ENCODE data around the gene NTS.

Gene NTS

GRCh38 chr12:85874031-85874461, at the start of gene NTS:
Gene NTS, plus strand, starts transcription at chr12:85874295. Its CDS starts 109 bp downstream, at chr12:85874404.
- DNase-seq (ENCODE audit: low spot score), result no peak

- no peak for DNase-seq (ENCODE audit: low spot score)
These were observed 48.3 kb upstream of the NTS start for GRCh38 chr12:85825746-85826145.

- DNase-seq (ENCODE audit: low spot score), result no peak
These were observed 45.5 kb upstream of the NTS start for GRCh38 chr12:85828576-85828975.

GRCh38 chr12:85829391-85829790, 44.7 kb upstream of the NTS start:
- DNase-seq (ENCODE audit: low spot score), result no peak

- DNase-seq (ENCODE audit: low spot score), result no peak
These were observed 42.6 kb upstream of the NTS start for GRCh38 chr12:85831327-85831990.

- no peak for DNase-seq (ENCODE audit: low spot score)
These were observed 40.5 kb upstream of the NTS start for GRCh38 chr12:85833579-85833978.

GRCh38 chr12:85834378-85834777, 39.7 kb upstream of the NTS start:
- DNase-seq (ENCODE audit: low spot score), result no peak

- DNase-seq (ENCODE audit: low spot score), result no peak
These were observed 38.5 kb upstream of the NTS start for GRCh38 chr12:85835426-85836196.

- no peak for DNase-seq (ENCODE audit: low spot score)
These were observed 37.7 kb upstream of the NTS start, which contains the start of gene RASSF9 for GRCh38 chr12:85836197-85837090. Gene RASSF9, minus strand, starts transcription at chr12:85836409. Its CDS starts 208 bp downstream, at chr12:85836201.

GRCh38 chr12:85843606-85844310, 30.3 kb upstream of the NTS start:
- no peak for DNase-seq (ENCODE audit: low spot score)

GRCh38 chr12:85849344-85849743, 24.8 kb upstream of the NTS start:
- DNase-seq (ENCODE audit: low spot score), result no peak

GRCh38 chr12:85855305-85855704, 18.8 kb upstream of the NTS start:
- no peak for DNase-seq (ENCODE audit: low spot score)

- no peak for DNase-seq (ENCODE audit: low spot score)
These were observed 17.1 kb upstream of the NTS start for GRCh38 chr12:85856966-85857365.

- no peak for DNase-seq (ENCODE audit: low spot score)
These were observed 8.2 kb upstream of the NTS start for GRCh38 chr12:85865890-85866289.

GRCh38 chr12:85866986-85867776, 6.9 kb upstream of the NTS start:
- peak; percentile 33 for DNase-seq (ENCODE audit: low spot score)

GRCh38 chr12:85872497-85873091, 1.5 kb upstream of the NTS start:
- peak; percentile 52 for DNase-seq (ENCODE audit: low spot score)

GRCh38 chr12:85877459-85877858, 3.4 kb downstream of the NTS start:
- DNase-seq (ENCODE audit: low spot score), result no peak

GRCh38 chr12:85883763-85884162, 9.7 kb downstream of the NTS start:
- no peak for DNase-seq (ENCODE audit: low spot score)

- no peak for DNase-seq (ENCODE audit: low spot score)
These were observed 20.6 kb downstream of the NTS start for GRCh38 chr12:85894653-85895052.

GRCh38 chr12:85920324-85920947, 46.3 kb downstream of the NTS start:
- DNase-seq (ENCODE audit: low spot score), result peak; percentile 24

Measured in activated CD4-positive, alpha-beta T cell treated with anti-CD3 and anti-CD28 coated beads, Interleukin-2, Interleukin-4, amounts not matched to agents 100 ng/mL and 50 ng/mL, durations not matched to agents 16 hours and 8 hours (primary cell).